H1 (cell line): ENCODE data around the gene DYNLT2B. TPM values are rescaled to one million over a fixed set of nuclear protein-coding genes. Genes with fewer than 3 reads are reported as not detected.

Source experiments
- ATF3 ChIP-seq: IDR thresholded peaks from 2 replicates; pipeline ENCODE4 v1.6.1; 2011; ENCODE audit warnings: low read depth, mild to moderate bottlenecking, low read length; ENCODE audit not compliant: insufficient read depth
- BACH1 ChIP-seq: IDR thresholded peaks from 2 replicates; pipeline ENCODE4 v1.6.1; 2012; ENCODE audit warnings: low read length, improper control_type of control experiment
- CBX5 ChIP-seq: fragments of 300-800, 300-1000 bp; sonication (generic); IDR thresholded peaks from 2 replicates; pipeline ENCODE4 v1.7.1; 2016; ENCODE audit warnings: antibody characterized with exemption, low read length, low read depth
- CBX8 ChIP-seq: fragments of 300-800, 300-1000 bp; sonication (generic); IDR thresholded peaks from 2 replicates; pipeline ENCODE4 v1.7.1; 2016; ENCODE audit warnings: low read depth, low read length, borderline replicate concordance
- CHD1 ChIP-seq: IDR thresholded peaks from 2 replicates; pipeline ENCODE4 v1.6.1; 2012; ENCODE audit warnings: low read depth, low read length, improper control_type of control experiment
- CHD2 ChIP-seq: IDR thresholded peaks from 2 replicates; pipeline ENCODE4 v1.6.1; 2012; ENCODE audit warnings: low read length, improper control_type of control experiment
- CREB1 ChIP-seq: IDR thresholded peaks from 2 replicates; pipeline ENCODE4 v1.6.1; 2012; ENCODE audit warnings: inconsistent platforms
- CTBP2 ChIP-seq: IDR thresholded peaks from 2 replicates; pipeline ENCODE4 v1.7.0; 2011; ENCODE audit warnings: borderline replicate concordance, mild to moderate bottlenecking, moderate library complexity, mixed read lengths, low read length; ENCODE audit not compliant: insufficient read depth, insufficient read length
- E2F6 ChIP-seq: IDR thresholded peaks from 2 replicates; pipeline ENCODE4 v1.6.1; 2012; ENCODE audit warnings: inconsistent platforms
- EP300 ChIP-seq, 2 experiments: IDR thresholded peaks; 1 replicate in 1 of 2; 2 replicates in 1 of 2; pipeline ENCODE4 v1.6.1; 2011 to 2012; ENCODE audit warnings: low read depth in 2 of 2, low read length in 2 of 2, mild to moderate bottlenecking in 2 of 2, borderline replicate concordance in 1 of 2, inconsistent platforms in 1 of 2, moderate library complexity in 1 of 2
- GABPA ChIP-seq: IDR thresholded peaks from 2 replicates; pipeline ENCODE4 v1.6.1; 2011; ENCODE audit warnings: mild to moderate bottlenecking, low read length, moderate library complexity, borderline replicate concordance; ENCODE audit not compliant: insufficient read depth
- HDAC2 ChIP-seq, 2 experiments: fragments of 300-600 bp in 1 of 2; sonication (generic) in 1 of 2; IDR thresholded peaks; 2 replicates each; pipeline ENCODE4 v1.6.1; 2011 to 2012; ENCODE audit warnings: low read depth in 2 of 2, low read length in 2 of 2, mild to moderate bottlenecking in 2 of 2, moderate library complexity in 2 of 2, borderline replicate concordance in 1 of 2, inconsistent platforms in 1 of 2
- HDAC6 ChIP-seq: IDR thresholded peaks from one replicate; pipeline ENCODE4 v1.7.1; 2012; ENCODE audit warnings: low read depth, mild to moderate bottlenecking, inconsistent platforms, low read length, moderate library complexity
- MAX ChIP-seq: IDR thresholded peaks from 2 replicates; pipeline ENCODE4 v1.6.1; 2012; ENCODE audit warnings: inconsistent platforms
- POLR2AphosphoS5 ChIP-seq: IDR thresholded peaks from 2 replicates; pipeline ENCODE4 v1.6.1; 2011; ENCODE audit warnings: low read depth, low read length
- RFX5 ChIP-seq: IDR thresholded peaks from 2 replicates; pipeline ENCODE4 v1.6.1; 2011; ENCODE audit warnings: low read depth, low read length, improper control_type of control experiment, borderline replicate concordance
- SIRT6 ChIP-seq: IDR thresholded peaks from one replicate; pipeline ENCODE4 v1.7.1; 2012; ENCODE audit warnings: low read length, inconsistent platforms
- SP1 ChIP-seq: IDR thresholded peaks from 2 replicates; pipeline ENCODE4 v1.6.1; 2011; ENCODE audit warnings: low read depth, low read length
- TAF1 ChIP-seq: IDR thresholded peaks from 2 replicates; pipeline ENCODE4 v1.6.1; 2011; ENCODE audit warnings: mild to moderate bottlenecking, low read depth, low read length
- TAF7 ChIP-seq: optimal IDR thresholded peaks from 2 replicates; pipeline ENCODE3; 2011; ENCODE audit warnings: low read depth, mild to moderate bottlenecking, inconsistent platforms, low read length, moderate library complexity, borderline replicate concordance
- TBP ChIP-seq: IDR thresholded peaks from 2 replicates; pipeline ENCODE4 v1.6.1; 2011; ENCODE audit warnings: low read depth, low read length, improper control_type of control experiment
- USF2 ChIP-seq: IDR thresholded peaks from 2 replicates; pipeline ENCODE4 v1.6.1; 2011; ENCODE audit warnings: low read length, improper control_type of control experiment
- YY1 ChIP-seq: IDR thresholded peaks from 2 replicates; pipeline ENCODE4 v1.6.1; 2011; ENCODE audit warnings: low read depth, mild to moderate bottlenecking, low read length
- ZNF274 ChIP-seq: IDR thresholded peaks from 2 replicates; pipeline ENCODE4 v1.7.0; 2012; ENCODE audit warnings: low read length, borderline replicate concordance; ENCODE audit errors: extremely low read depth
- polyA plus RNA-seq, 7 experiments: library from polyadenylated mRNA; depleted of rRNA in 3 of 7; stranded (reverse) in 5 of 7; unstranded in 2 of 7; fragments of >200 nt in 5 of 7; fragments of 200-250 nt in 2 of 7; gene quantifications; 1 replicate in 5 of 7; 2 replicates in 1 of 7; 4 replicates in 1 of 7; pipeline versions ENCODE4 v1.2.1 to v1.2.3, GENCODE V29; 2011 to 2013; ENCODE audit warnings: missing spikeins in 2 of 7, mixed read lengths in 2 of 7
- total RNA-seq: library from RNA; stranded (reverse); fragmentation: NEBNext Ultra II Directional; extraction: Animal tissue kit (Norgen Biotek cat#: 25700); gene quantifications from 2 replicates; pipeline ENCODE4 v1.2.1, GENCODE V29; 2021

The DYNLT2B gene
- total and polyA plus RNA-seq, 2 of the 8 experiments (the other 6 are each of a cell fraction or from before 2014, with no cell fraction given) = 10.9 to 22.2 TPM

GRCh38 chr3:196273655-196274054, 44.4 kb downstream of the DYNLT2B start (continued):
- TF ChIP-seq CBX8 (no peak), TBP (0 out of 2 replicates have a peak, but pooled peaks have one; percentile 13), SIRT6 (no peak), MAX (peak; percentile 24; the same call in 1 of the 2 replicates), RFX5 (no peak), E2F6 (no peak), GABPA (no peak), BACH1 (no peak), CTBP2 (no peak), EP300 (IDR thresholded peaks at IDR 0.05; ENCODE audit: borderline replicate concordance in 1 of 2, low read depth in 2 of 2, low read length in 2 of 2) (no peak), TAF7 (no peak), CHD2 (no peak), HDAC2 (IDR thresholded peaks at IDR 0.05; ENCODE audit: borderline replicate concordance in 1 of 2, low read depth in 2 of 2, low read length in 2 of 2) (no peak), CREB1 (no peak), POLR2AphosphoS5 (peak; percentile 47; the same call in 1 of the 2 replicates), USF2 (no peak), HDAC6 (no peak), ZNF274 (no peak), ATF3 (no peak), CHD1 (no peak), TAF1 (0 out of 2 replicates have a peak, but pooled peaks have one; percentile 49), CBX5 (no peak), YY1 (0 out of 2 replicates have a peak, but pooled peaks have one; percentile 59), SP1 (peak; percentile 62; the same call in 1 of the 2 replicates)
